SK-N-SH (cell line): ENCODE measurements around the gene RAD51B.

Experiments
- CTCF ChIP-seq: fragments of 200-600 bp; sonication (generic); IDR thresholded peaks from 2 replicates; pipeline ENCODE4 v1.6.1; 2017; ENCODE audit warnings: antibody characterized with exemption, mild to moderate bottlenecking, moderate library complexity
- EP300 ChIP-seq, 2 experiments: IDR thresholded peaks; 2 replicates each; pipeline versions ENCODE4 v1.4.0 to v1.6.1; 2012; ENCODE audit warnings: borderline replicate concordance in 1 of 2, low read depth in 1 of 2, low read length in 1 of 2
- RFX5 ChIP-seq: IDR thresholded peaks from 2 replicates; pipeline ENCODE4 v1.6.1; 2012; ENCODE audit warnings: mild to moderate bottlenecking, improper control_type of control experiment, low read length
- YY1 ChIP-seq: IDR thresholded peaks from 2 replicates; pipeline ENCODE4 v1.4.0; 2012; ENCODE audit warnings: low read depth, mild to moderate bottlenecking

DNA sequence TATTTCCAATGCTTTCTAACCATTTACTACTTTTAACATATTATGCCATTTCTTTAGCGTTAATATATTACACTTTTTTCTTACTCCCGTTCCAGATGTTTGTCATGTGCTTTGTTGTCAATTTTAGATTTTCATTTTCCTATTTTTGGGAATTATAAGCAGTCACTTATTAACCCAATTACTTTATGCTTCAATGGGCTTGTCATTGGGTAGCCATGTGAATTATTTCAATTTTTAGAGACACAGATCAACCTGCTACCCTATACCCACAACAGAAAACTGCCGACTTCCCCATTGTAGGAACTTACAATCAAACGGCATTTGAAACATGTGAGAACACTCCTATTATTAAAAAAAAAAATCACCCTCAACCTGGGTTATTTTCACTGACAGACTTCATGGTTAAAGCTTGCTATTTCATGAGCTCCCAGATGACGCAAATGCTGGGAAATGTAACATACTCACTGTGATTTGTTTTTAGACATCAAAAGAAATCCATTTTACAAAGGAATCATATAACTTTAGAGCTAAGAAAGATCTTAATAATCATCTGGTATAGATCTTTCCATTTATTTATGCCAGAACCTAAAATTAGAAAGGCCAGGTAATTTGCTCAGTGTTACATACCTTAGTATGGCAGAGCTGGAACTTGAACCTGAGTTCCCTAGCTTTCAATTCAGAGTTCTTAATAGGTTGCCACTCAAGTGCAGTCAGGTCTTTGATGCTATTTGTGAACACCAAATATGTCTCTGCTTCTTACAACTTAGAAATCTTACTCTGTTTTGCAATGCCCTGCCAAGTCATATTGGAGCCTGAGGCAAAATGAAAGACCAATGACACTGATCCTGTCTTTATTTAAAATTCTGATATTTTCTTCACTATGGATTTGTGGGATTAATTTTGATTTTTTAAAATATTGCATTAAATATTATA is 340.4 kb downstream of the RAD51B start:
- no peak for TF ChIP-seq YY1
- no peak for TF ChIP-seq RFX5
- no peak for TF ChIP-seq EP300 (IDR thresholded peaks at IDR 0.05; ENCODE audit: borderline replicate concordance in 1 of 2, low read depth in 1 of 2, low read length in 1 of 2)
- TF ChIP-seq CTCF: no peak
